BLaER1 (cell line): Measurements from ENCODE around the gene CENPX.

Experiments used
- H3K27ac ChIP-seq: shearing (Covaris generic); formaldehyde crosslinking; 2 replicates; pipeline ENCODE4 v1.8.1; 2022
- H3K27me3 ChIP-seq: shearing (Covaris generic); formaldehyde crosslinking; 2 replicates; pipeline ENCODE4 v1.8.1; 2022
- H3K36me3 ChIP-seq: shearing (Covaris generic); formaldehyde crosslinking; 2 replicates; pipeline ENCODE4 v1.8.1; 2022
- H3K4me1 ChIP-seq: shearing (Covaris generic); formaldehyde crosslinking; 2 replicates; pipeline ENCODE4 v1.8.1; 2022
- H3K4me2 ChIP-seq: shearing (Covaris generic); formaldehyde crosslinking; 2 replicates; pipeline ENCODE4 v1.8.1; 2022
- H3K4me3 ChIP-seq: shearing (Covaris generic); formaldehyde crosslinking; 2 replicates; pipeline ENCODE4 v1.8.1; 2022
- H3K9ac ChIP-seq: shearing (Covaris generic); formaldehyde crosslinking; 2 replicates; pipeline ENCODE4 v1.8.1; 2022
- H3K9me3 ChIP-seq: shearing (Covaris generic); formaldehyde crosslinking; 2 replicates; pipeline ENCODE4 v1.8.1; 2022
- H4K20me1 ChIP-seq: shearing (Covaris generic); formaldehyde crosslinking; 2 replicates; pipeline ENCODE4 v1.8.1; 2022
- Cebpa-rat ChIP-seq: shearing (Covaris generic); IDR thresholded peaks from 2 replicates; pipeline ENCODE4 v1.8.1; 2022

Gene CENPX

GRCh38 chr17:82022310-82022980, at the start of gene CENPX:
CENPX (minus strand) TSS chr17:82022878; CDS start chr17:82022861, 17 bp downstream.
- TF ChIP-seq Cebpa-rat = no peak
- H3K9ac ChIP-seq = peak within 1 kb of the TSS; percentile 84
- H3K36me3 ChIP-seq = peaks cover 45% of the 10 kb centered on the region
- peak within 1 kb of the TSS; percentile 93 for H3K4me3 ChIP-seq
- peak within 1 kb of the TSS; percentile 99 for H3K4me2 ChIP-seq
- H3K4me1 ChIP-seq = peaks cover 41% of the 10 kb centered on the region
- H4K20me1 ChIP-seq = peaks cover 41% of the 10 kb centered on the region
- H3K27me3 ChIP-seq = no peaks in the 10 kb centered on the region
- peak within 1 kb of the TSS; percentile 81 for H3K27ac ChIP-seq
- H3K9me3 ChIP-seq = no peaks in the 10 kb centered on the region

DNA sequence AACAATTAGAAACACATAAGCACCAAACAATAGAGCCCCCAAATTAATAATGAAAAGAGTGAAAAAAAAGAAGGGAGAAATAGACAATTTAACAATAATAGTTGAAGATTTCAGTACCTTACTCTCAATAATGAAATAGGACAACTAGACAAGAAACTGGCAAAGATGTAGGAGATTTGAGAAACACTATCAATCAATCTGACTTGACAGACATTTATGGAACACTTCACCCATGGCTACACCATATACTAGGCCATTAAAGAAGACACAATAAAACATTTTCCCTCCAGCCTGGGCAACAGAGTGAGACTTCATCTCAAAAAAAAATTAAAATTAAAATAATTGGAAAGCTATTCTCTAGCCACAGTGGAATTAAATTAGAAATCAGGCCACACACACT, 47.9 kb upstream of the CENPX start:
- no peaks in the 10 kb centered on the region for H4K20me1 ChIP-seq
- no peak overlapping the region for H3K4me3 ChIP-seq
- no peak overlapping the region for H3K4me2 ChIP-seq
- H3K4me1 ChIP-seq = peaks cover 32% of the 10 kb centered on the region
- TF ChIP-seq Cebpa-rat = no peak
- H3K27ac ChIP-seq = no peak overlapping the region
- no peaks in the 10 kb centered on the region for H3K9me3 ChIP-seq
- H3K27me3 ChIP-seq = no peaks in the 10 kb centered on the region
- H3K36me3 ChIP-seq = no peaks in the 10 kb centered on the region
- no peak overlapping the region for H3K9ac ChIP-seq

- peaks cover 34% of the 10 kb centered on the region for H3K4me1 ChIP-seq
- no peaks in the 10 kb centered on the region for H3K27me3 ChIP-seq
- peak within 1 kb of the TSS; percentile 95 for H3K9ac ChIP-seq
- no peaks in the 10 kb centered on the region for H3K9me3 ChIP-seq
- H4K20me1 ChIP-seq = peaks cover 33% of the 10 kb centered on the region
- H3K4me2 ChIP-seq = peak within 1 kb of the TSS; percentile 99
- H3K36me3 ChIP-seq = peaks cover 37% of the 10 kb centered on the region
- H3K27ac ChIP-seq = peak within 1 kb of the TSS; percentile 92
- TF ChIP-seq Cebpa-rat = no peak
- peak within 1 kb of the TSS; percentile 96 for H3K4me3 ChIP-seq
Observed at GRCh38 chr17:82065638-82066303, 43.1 kb upstream of the CENPX start, which contains the start of gene DUS1L. DUS1L (minus strand) TSS chr17:82065804; CDS start chr17:82065059, 745 bp downstream.

GRCh38 chr17:82065193-82065637, 42.5 kb upstream of the CENPX start:
- peak overlapping the region; percentile 96 for H3K4me3 ChIP-seq
- peak overlapping the region; percentile 92 for H3K27ac ChIP-seq
- H3K9me3 ChIP-seq = no peaks in the 10 kb centered on the region
- no peaks in the 10 kb centered on the region for H3K27me3 ChIP-seq
- peaks cover 39% of the 10 kb centered on the region for H3K4me1 ChIP-seq
- TF ChIP-seq Cebpa-rat = no peak
- H3K36me3 ChIP-seq = peaks cover 42% of the 10 kb centered on the region
- peaks cover 39% of the 10 kb centered on the region for H4K20me1 ChIP-seq
- peak overlapping the region; percentile 95 for H3K9ac ChIP-seq
- H3K4me2 ChIP-seq = peak overlapping the region; percentile 99

- peak overlapping the region; percentile 92 for H3K27ac ChIP-seq
- peak overlapping the region; percentile 99 for H3K4me2 ChIP-seq
- peaks cover 48% of the 10 kb centered on the region for H3K36me3 ChIP-seq
Observed at GRCh38 chr17:82064433-82065192, 41.9 kb upstream of the CENPX start.

GRCh38 chr17:82063424-82064415, 41.0 kb upstream of the CENPX start:
- H3K27ac ChIP-seq = no peak overlapping the region

More at GRCh38 chr17:82064433-82065192, 41.9 kb upstream of the CENPX start:
- H4K20me1 ChIP-seq = peaks cover 45% of the 10 kb centered on the region
- H3K9me3 ChIP-seq = no peaks in the 10 kb centered on the region
- no peak for TF ChIP-seq Cebpa-rat
- peaks cover 45% of the 10 kb centered on the region for H3K4me1 ChIP-seq
- peak overlapping the region; percentile 95 for H3K9ac ChIP-seq
- H3K4me3 ChIP-seq = peak overlapping the region; percentile 96
- H3K27me3 ChIP-seq = no peaks in the 10 kb centered on the region

GRCh38 chr17:82062984-82063368, 40.3 kb upstream of the CENPX start:
- no peak for TF ChIP-seq Cebpa-rat
- Histone ChIP-seq H3K9ac (no peak overlapping the region), H3K36me3 (peaks cover 65% of the 10 kb centered on the region), H3K27me3 (no peaks in the 10 kb centered on the region), H3K4me1 (peaks cover 59% of the 10 kb centered on the region), H4K20me1 (peaks cover 61% of the 10 kb centered on the region), H3K27ac (no peak overlapping the region), H3K4me3 (no peak overlapping the region), H3K4me2 (no peak overlapping the region), H3K9me3 (no peaks in the 10 kb centered on the region)

More at GRCh38 chr17:82063424-82064415, 41.0 kb upstream of the CENPX start:
- Histone ChIP-seq H3K27me3 (no peaks in the 10 kb centered on the region), H4K20me1 (peaks cover 54% of the 10 kb centered on the region), H3K4me2 (peak overlapping the region; percentile 99), H3K36me3 (peaks cover 57% of the 10 kb centered on the region), H3K4me3 (no peak overlapping the region), H3K9ac (peak overlapping the region; percentile 95), H3K4me1 (peaks cover 54% of the 10 kb centered on the region), H3K9me3 (no peaks in the 10 kb centered on the region)
- TF ChIP-seq Cebpa-rat = no peak

GRCh38 chr17:82062076-82062983, 39.7 kb upstream of the CENPX start:
- peaks cover 71% of the 10 kb centered on the region for H3K36me3 ChIP-seq
- no peak for TF ChIP-seq Cebpa-rat
- H4K20me1 ChIP-seq = peaks cover 68% of the 10 kb centered on the region

More at GRCh38 chr17:82062076-82062983, 39.7 kb upstream of the CENPX start:
- H3K9ac ChIP-seq = no peak overlapping the region
- H3K4me3 ChIP-seq = no peak overlapping the region
- H3K4me2 ChIP-seq = no peak overlapping the region
- no peaks in the 10 kb centered on the region for H3K27me3 ChIP-seq
- no peaks in the 10 kb centered on the region for H3K9me3 ChIP-seq
- H3K27ac ChIP-seq = no peak overlapping the region
- peaks cover 63% of the 10 kb centered on the region for H3K4me1 ChIP-seq
